BJ (cell line): ENCODE measurements around the gene FLT1. TPM values are rescaled to one million over a fixed set of nuclear protein-coding genes. Genes with fewer than 3 reads are reported as not detected.

Source experiments
- CTCF ChIA-PET: fragments of 350-600 bp; formaldehyde crosslinking; extraction: SDS; loops from one replicate; lab custom pipeline; 2021; ENCODE audit warnings: antibody characterized with exemption, inconsistent platforms; lab: Yijun Ruan, JAX
- POLR2A ChIA-PET: fragments of 300-600 bp; sonication (Branson Sonifier 250); formaldehyde crosslinking; extraction: SDS; loops from one replicate; lab custom pipeline; 2021; ENCODE audit warnings: antibody characterized with exemption; lab: Charles Lee
- DNase-seq: peaks from one replicate; pipeline ENCODE4 v3.0.0-alpha.2; 2011; ENCODE audit warnings: low read depth
- H3K27me3 ChIP-seq: 2 replicates; pipeline ENCODE4 v1.6.0; 2011; ENCODE audit warnings: low read length; ENCODE audit not compliant: control insufficient read depth, insufficient read depth
- H3K36me3 ChIP-seq: 2 replicates; pipeline ENCODE4 v1.5.1; 2011; ENCODE audit warnings: low read length; ENCODE audit not compliant: control insufficient read depth, insufficient read depth
- H3K4me3 ChIP-seq: 2 replicates; pipeline ENCODE4 v1.5.1; 2011; ENCODE audit warnings: low read depth, mild to moderate bottlenecking, control low read depth, low read length
- polyA plus RNA-seq: library from polyadenylated mRNA; depleted of rRNA; stranded (reverse); fragments of >200 nt; gene quantifications from 2 replicates; pipeline ENCODE4 v1.2.3, GENCODE V29; 2011
- TF ChIP-seq, protein P1 (sequence below): IDR thresholded peaks from 2 replicates; pipeline ENCODE4 v1.5.1; 2011; ENCODE audit warnings: low read depth, mild to moderate bottlenecking, control low read depth, inconsistent platforms, low read length, moderate library complexity; ENCODE audit not compliant: insufficient read depth

FLT1 gene
- polyA plus RNA-seq, 1 experiment = 37.8 TPM

DNA sequence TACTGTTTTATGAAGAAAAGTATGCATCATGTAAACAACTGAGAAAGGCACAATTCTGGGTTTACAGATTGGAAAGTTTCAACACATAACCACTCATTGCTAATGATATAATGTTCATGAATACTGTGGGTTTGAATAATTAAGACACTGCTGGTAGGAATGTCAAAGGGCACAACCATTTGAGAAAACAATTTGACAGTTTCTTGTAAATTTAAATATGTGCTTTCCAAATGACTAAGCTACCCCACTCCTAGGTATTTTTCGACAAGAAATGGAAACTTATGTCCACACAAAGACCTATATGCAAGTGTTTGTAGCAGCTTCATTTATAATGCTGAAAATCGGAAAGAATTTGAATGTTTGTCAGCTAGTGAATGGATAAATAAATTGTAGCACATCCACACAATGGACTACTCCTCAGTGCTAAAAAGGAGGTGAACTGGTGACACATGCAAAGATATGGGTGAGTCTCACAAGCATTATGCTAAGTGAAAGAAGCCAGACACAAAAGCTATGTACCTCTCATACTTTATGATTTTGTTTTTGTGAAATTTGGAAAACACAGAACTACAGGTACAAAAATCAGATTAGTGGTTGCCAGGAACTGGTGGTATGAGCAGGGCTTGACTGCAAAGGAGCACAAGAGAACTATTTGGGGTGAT lies 44.8 kb upstream of the FLT1 start:
- CTCF ChIA-PET = interaction anchor here (1.2 kb wide), 1 partner anchor 16 kb away, joined by 3 read pairs; no protein-coding TSS in a partner anchor
- no peaks in the 10 kb centered on the region for H3K27me3 ChIP-seq
- POLR2A ChIA-PET = no interaction called here
- H3K4me3 ChIP-seq = no peak overlapping the region
- DNase-seq = no peak
- H3K36me3 ChIP-seq = no peaks in the 10 kb centered on the region
- TF ChIP-seq, protein P1, sequence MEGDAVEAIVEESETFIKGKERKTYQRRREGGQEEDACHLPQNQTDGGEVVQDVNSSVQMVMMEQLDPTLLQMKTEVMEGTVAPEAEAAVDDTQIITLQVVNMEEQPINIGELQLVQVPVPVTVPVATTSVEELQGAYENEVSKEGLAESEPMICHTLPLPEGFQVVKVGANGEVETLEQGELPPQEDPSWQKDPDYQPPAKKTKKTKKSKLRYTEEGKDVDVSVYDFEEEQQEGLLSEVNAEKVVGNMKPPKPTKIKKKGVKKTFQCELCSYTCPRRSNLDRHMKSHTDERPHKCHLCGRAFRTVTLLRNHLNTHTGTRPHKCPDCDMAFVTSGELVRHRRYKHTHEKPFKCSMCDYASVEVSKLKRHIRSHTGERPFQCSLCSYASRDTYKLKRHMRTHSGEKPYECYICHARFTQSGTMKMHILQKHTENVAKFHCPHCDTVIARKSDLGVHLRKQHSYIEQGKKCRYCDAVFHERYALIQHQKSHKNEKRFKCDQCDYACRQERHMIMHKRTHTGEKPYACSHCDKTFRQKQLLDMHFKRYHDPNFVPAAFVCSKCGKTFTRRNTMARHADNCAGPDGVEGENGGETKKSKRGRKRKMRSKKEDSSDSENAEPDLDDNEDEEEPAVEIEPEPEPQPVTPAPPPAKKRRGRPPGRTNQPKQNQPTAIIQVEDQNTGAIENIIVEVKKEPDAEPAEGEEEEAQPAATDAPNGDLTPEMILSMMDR = no peak

DNA sequence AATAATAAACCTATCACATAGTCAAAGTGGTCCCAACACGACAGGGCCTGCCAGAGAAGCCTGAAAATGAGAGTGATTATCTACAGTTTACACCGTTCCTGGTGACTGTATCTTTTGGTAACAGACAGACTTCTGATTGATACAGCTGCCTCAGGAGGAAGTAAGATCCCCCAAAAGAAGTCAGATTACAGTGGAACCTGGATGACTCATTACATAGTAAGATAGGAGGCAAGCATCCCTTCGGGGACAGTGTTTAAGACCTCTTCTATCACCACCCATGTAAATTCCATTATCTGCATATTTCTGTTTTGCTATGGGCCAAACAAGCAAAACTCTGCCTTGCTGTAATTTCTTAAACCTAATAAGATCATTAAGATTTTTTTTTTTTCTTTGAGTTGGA lies 44.0 kb upstream of the FLT1 start:
- CTCF ChIA-PET = no interaction called here
- H3K4me3 ChIP-seq = no peak overlapping the region
- no peaks in the 10 kb centered on the region for H3K27me3 ChIP-seq
- no peak for DNase-seq
- TF ChIP-seq, protein P1 = no peak
- no peaks in the 10 kb centered on the region for H3K36me3 ChIP-seq
- POLR2A ChIA-PET = no interaction called here

DNA sequence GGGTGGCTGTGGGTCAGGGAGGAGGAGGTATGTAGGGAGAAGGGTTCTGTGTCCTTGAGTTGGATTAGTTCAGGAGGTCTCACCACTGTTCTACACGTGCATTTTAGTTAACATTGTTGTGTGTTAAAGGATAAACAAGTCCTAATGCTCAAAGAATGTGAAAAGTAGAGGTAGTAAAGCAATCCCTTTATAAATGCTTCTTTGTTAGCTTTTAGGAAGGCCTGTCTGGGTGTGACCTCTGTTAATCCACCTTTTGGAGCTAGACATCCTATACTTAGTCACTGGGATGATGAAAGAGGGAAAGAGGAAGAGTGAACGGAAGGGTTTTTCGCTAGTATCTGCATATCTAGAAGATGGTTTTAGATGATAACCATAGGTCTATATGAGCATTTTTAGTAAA lies 42.2 kb upstream of the FLT1 start:
- Histone ChIP-seq H3K27me3 (no peaks in the 10 kb centered on the region), H3K4me3 (no peak overlapping the region), H3K36me3 (no peaks in the 10 kb centered on the region)
- TF ChIP-seq, protein P1 = no peak
- CTCF ChIA-PET = no interaction called here
- POLR2A ChIA-PET = no interaction called here
- no peak for DNase-seq

DNA sequence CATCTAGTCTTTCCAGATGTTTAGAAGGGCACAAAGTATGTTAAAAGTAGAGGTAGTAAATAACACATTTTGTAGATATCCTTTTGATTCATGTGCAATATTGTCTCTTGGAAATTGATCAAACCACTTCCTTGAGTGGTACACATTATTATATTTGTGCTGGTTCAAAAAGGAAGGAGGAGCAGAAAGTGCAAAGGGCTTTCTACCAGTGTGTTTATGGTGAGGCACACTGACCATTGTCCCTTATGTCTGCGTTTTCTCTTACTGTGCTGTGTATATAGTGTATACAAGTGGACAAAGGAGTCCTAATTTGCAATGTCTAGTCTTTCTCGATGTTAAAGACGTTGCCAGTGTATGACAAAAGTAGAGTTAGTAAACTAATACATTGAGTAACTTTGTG lies 41.4 kb upstream of the FLT1 start:
- Histone ChIP-seq H3K27me3 (no peaks in the 10 kb centered on the region), H3K36me3 (no peaks in the 10 kb centered on the region), H3K4me3 (no peak overlapping the region)
- DNase-seq = no peak
- TF ChIP-seq, protein P1 = no peak
- POLR2A ChIA-PET = no interaction called here
- CTCF ChIA-PET = no interaction called here

DNA sequence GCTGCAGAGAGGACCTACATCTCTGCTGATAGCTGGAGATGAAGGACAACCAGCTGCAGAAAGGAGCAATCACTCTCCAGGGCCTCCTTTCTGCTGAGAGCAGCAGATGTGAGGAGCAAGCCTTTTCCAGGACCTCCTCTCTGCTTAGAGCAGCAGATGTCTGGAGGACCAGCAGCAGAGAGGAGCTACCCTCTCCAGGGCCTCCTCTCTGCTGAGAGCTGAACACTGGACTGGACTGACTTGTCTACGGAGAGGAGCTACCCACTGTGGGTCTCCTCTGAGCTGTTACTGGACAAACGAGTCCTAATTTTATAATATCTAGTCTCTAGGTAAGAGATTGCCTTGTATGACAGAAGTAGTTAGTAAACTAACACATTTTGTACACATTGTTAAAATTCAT lies 40.8 kb upstream of the FLT1 start:
- Histone ChIP-seq H3K36me3 (no peaks in the 10 kb centered on the region), H3K4me3 (no peak overlapping the region), H3K27me3 (no peaks in the 10 kb centered on the region)
- ChIA-PET CTCF (no interaction called here), POLR2A (no interaction called here)
- TF ChIP-seq, protein P1 = no peak
- DNase-seq = no peak
